Measurements from ENCODE around the gene ATXN7L1. TPM values are rescaled to one million over a fixed set of nuclear protein-coding genes. Genes with fewer than 3 reads are reported as not detected.
A peak's percentile ranks its signal among the peaks of the same experiment; 100 is the strongest.

The ATXN7L1 gene
- total and polyA plus RNA-seq, 2 of the 13 experiments (the other 11 are each of a cell fraction or from before 2014, with no cell fraction given), result 4.1 to 7.8 TPM

DNA sequence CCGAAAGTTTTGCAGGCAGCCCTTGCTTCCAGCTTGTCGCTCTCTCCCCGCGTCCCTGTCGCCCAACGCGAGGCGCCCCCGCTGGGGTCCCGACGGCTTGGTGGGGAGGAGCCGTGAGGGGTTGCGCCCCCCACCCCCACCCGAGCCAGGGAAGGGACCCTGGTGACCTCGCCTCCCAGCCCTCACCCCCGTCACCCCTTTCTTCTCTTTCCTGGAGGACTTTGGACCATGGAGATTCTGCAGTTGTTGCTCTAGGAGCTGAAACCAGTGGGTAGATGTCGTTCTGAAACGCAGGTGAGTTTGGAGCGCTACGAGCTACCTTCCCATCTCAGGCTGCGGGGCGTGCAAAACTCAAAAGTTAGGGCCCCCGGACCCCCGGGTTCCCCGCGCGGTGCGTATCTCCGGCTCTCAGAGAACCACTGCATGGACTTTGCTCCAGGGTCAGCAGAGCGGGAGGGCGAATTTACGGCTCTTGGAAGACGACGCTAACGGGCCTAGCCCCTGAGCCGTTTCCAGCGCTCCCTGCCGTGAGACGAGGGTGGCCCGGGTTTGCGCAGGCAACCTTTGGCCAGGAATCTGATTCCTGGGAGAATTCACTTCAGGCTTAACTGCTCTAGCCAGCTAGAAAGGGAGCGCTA is 684 bp upstream of the ATXN7L1 start (continued):
- TF ChIP-seq, protein P1, sequence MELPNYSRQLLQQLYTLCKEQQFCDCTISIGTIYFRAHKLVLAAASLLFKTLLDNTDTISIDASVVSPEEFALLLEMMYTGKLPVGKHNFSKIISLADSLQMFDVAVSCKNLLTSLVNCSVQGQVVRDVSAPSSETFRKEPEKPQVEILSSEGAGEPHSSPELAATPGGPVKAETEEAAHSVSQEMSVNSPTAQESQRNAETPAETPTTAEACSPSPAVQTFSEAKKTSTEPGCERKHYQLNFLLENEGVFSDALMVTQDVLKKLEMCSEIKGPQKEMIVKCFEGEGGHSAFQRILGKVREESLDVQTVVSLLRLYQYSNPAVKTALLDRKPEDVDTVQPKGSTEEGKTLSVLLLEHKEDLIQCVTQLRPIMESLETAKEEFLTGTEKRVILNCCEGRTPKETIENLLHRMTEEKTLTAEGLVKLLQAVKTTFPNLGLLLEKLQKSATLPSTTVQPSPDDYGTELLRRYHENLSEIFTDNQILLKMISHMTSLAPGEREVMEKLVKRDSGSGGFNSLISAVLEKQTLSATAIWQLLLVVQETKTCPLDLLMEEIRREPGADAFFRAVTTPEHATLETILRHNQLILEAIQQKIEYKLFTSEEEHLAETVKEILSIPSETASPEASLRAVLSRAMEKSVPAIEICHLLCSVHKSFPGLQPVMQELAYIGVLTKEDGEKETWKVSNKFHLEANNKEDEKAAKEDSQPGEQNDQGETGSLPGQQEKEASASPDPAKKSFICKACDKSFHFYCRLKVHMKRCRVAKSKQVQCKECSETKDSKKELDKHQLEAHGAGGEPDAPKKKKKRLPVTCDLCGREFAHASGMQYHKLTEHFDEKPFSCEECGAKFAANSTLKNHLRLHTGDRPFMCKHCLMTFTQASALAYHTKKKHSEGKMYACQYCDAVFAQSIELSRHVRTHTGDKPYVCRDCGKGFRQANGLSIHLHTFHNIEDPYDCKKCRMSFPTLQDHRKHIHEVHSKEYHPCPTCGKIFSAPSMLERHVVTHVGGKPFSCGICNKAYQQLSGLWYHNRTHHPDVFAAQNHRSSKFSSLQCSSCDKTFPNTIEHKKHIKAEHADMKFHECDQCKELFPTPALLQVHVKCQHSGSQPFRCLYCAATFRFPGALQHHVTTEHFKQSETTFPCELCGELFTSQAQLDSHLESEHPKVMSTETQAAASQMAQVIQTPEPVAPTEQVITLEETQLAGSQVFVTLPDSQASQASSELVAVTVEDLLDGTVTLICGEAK (IDR thresholded peaks at IDR 0.05), result no peak
- TF ChIP-seq, protein P1 (CRISPR knock-in tag; IDR thresholded peaks at IDR 0.05), result peak; percentile 49; the same call in 1 of the 2 replicates
- no peak for TF ChIP-seq TSC22D2 (CRISPR knock-in tag; IDR thresholded peaks at IDR 0.05; ENCODE audit: borderline replicate concordance)
- TF ChIP-seq KLF12 (CRISPR knock-in tag; IDR thresholded peaks at IDR 0.05; ENCODE audit: borderline replicate concordance), result no peak
- TF ChIP-seq, protein P2, sequence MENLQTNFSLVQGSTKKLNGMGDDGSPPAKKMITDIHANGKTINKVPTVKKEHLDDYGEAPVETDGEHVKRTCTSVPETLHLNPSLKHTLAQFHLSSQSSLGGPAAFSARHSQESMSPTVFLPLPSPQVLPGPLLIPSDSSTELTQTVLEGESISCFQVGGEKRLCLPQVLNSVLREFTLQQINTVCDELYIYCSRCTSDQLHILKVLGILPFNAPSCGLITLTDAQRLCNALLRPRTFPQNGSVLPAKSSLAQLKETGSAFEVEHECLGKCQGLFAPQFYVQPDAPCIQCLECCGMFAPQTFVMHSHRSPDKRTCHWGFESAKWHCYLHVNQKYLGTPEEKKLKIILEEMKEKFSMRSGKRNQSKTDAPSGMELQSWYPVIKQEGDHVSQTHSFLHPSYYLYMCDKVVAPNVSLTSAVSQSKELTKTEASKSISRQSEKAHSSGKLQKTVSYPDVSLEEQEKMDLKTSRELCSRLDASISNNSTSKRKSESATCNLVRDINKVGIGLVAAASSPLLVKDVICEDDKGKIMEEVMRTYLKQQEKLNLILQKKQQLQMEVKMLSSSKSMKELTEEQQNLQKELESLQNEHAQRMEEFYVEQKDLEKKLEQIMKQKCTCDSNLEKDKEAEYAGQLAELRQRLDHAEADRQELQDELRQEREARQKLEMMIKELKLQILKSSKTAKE (CRISPR knock-in tag; IDR thresholded peaks at IDR 0.05; ENCODE audit: borderline replicate concordance), result no peak; the same call in 1 of the 2 replicates
- TF ChIP-seq, protein P3, sequence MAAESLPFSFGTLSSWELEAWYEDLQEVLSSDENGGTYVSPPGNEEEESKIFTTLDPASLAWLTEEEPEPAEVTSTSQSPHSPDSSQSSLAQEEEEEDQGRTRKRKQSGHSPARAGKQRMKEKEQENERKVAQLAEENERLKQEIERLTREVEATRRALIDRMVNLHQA (CRISPR knock-in tag; IDR thresholded peaks at IDR 0.05), result no peak
- TF ChIP-seq ZC3H4 (CRISPR knock-in tag; IDR thresholded peaks at IDR 0.05; ENCODE audit: borderline replicate concordance), result no peak; the same call in 1 of the 2 replicates
- no peak for TF ChIP-seq ZNF253 (CRISPR knock-in tag; IDR thresholded peaks at IDR 0.05; ENCODE audit: borderline replicate concordance)
- no peak for TF ChIP-seq CHCHD3 (CRISPR knock-in tag; IDR thresholded peaks at IDR 0.05)
- 0 out of 2 replicates have a peak, but pooled peaks have one; percentile 65 for TF ChIP-seq ZNF543 (CRISPR knock-in tag; IDR thresholded peaks at IDR 0.05)
- TF ChIP-seq ELF4 (CRISPR knock-in tag; IDR thresholded peaks at IDR 0.05; ENCODE audit: borderline replicate concordance), result 0 out of 2 replicates have a peak, but pooled peaks have one; percentile 58
- TF ChIP-seq ZNF773 (CRISPR knock-in tag; IDR thresholded peaks at IDR 0.05; ENCODE audit: borderline replicate concordance), result no peak
- TF ChIP-seq, protein P4, sequence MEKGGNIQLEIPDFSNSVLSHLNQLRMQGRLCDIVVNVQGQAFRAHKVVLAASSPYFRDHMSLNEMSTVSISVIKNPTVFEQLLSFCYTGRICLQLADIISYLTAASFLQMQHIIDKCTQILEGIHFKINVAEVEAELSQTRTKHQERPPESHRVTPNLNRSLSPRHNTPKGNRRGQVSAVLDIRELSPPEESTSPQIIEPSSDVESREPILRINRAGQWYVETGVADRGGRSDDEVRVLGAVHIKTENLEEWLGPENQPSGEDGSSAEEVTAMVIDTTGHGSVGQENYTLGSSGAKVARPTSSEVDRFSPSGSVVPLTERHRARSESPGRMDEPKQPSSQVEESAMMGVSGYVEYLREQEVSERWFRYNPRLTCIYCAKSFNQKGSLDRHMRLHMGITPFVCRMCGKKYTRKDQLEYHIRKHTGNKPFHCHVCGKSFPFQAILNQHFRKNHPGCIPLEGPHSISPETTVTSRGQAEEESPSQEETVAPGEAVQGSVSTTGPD (CRISPR knock-in tag; IDR thresholded peaks at IDR 0.05), result no peak
- TF ChIP-seq ZNF224 (CRISPR knock-in tag; IDR thresholded peaks at IDR 0.05), result no peak
- TF ChIP-seq NFIC (IDR thresholded peaks at IDR 0.05; ENCODE audit: low read length), result no peak
- TF ChIP-seq ZNF567 (CRISPR knock-in tag; IDR thresholded peaks at IDR 0.05; ENCODE audit: borderline replicate concordance), result no peak
